Upper lobe of left lung (tissue), 6 donors: ENCODE data around the gene ZMYND8. TPM values are rescaled to one million over a fixed set of nuclear protein-coding genes. Genes with fewer than 3 reads are reported as not detected.

Source experiments
- ATAC-seq, 2 donors: fragments of 200-7000 bp; cut with Tn5 transposase; one replicate each; pipeline ENCODE4 v1.9.1; 2022; ENCODE audit warnings: mild to moderate bottlenecking in 2 of 2, moderate library complexity in 2 of 2; ENCODE audit not compliant: low FRiP score in 2 of 2
- DNase-seq, 2 donors: peaks; one replicate each; pipeline ENCODE4 v3.0.0-alpha.2; 2019 to 2020
- H3K27ac ChIP-seq, 4 donors: fragments of 200-600 bp; sonication (generic); one replicate each; pipeline ENCODE4 v1.5.1; 2016 to 2019
- H3K27me3 ChIP-seq, 4 donors: fragments of 200-600 bp; sonication (generic); one replicate each; pipeline ENCODE4 v1.5.1; 2017 to 2019
- H3K36me3 ChIP-seq, 4 donors: fragments of 200-600 bp; sonication (generic); one replicate each; pipeline ENCODE4 v1.5.1; 2016 to 2019
- H3K4me1 ChIP-seq, 4 donors: fragments of 200-600 bp; sonication (generic); one replicate each; pipeline ENCODE4 v1.5.1; 2018 to 2019
- H3K4me3 ChIP-seq, 4 donors: fragments of 200-600 bp; sonication (generic); one replicate each; pipeline ENCODE4 v1.5.1; 2017 to 2019; ENCODE audit warnings: mild to moderate bottlenecking in 2 of 4, moderate library complexity in 1 of 4
- H3K9me3 ChIP-seq, 4 donors: fragments of 200-600 bp; sonication (generic); one replicate each; pipeline ENCODE4 v1.5.1; 2018 to 2019
- CTCF ChIP-seq, 6 experiments: fragments of 450-650 bp in 4 of 6; fragments of 200-600 bp in 2 of 6; sonication (generic) in 2 of 6; IDR thresholded peaks; one replicate each; pipeline ENCODE4 v1.5.1; 2016 to 2019; ENCODE audit warnings: antibody characterized with exemption in 6 of 6
- EP300 ChIP-seq, 4 donors: sonication (generic); formaldehyde crosslinking; IDR thresholded peaks; one replicate each; pipeline ENCODE4 v1.5.1; 2017; ENCODE audit warnings: antibody characterized with exemption in 4 of 4, control low read depth in 2 of 4
- POLR2A ChIP-seq, 4 donors: fragments of 450-650 bp; IDR thresholded peaks; one replicate each; pipeline ENCODE4 v1.5.1; 2016 to 2017; ENCODE audit warnings: antibody characterized with exemption in 4 of 4, mild to moderate bottlenecking in 2 of 4
- POLR2AphosphoS5 ChIP-seq, 2 donors: sonication (generic); formaldehyde crosslinking; IDR thresholded peaks; one replicate each; pipeline ENCODE4 v1.5.1; 2017; ENCODE audit warnings: antibody characterized with exemption in 2 of 2
- WGBS, 2 donors: methylation state at CpG; one replicate each; pipeline ENCODE4 v1.1.5; 2017 to 2018; 5-methylcytosine and 5-hydroxymethylcytosine counted together
- total RNA-seq, 6 donors: library from RNA; depleted of rRNA in 4 of 6; stranded (reverse); fragments of >200 nt in 4 of 6; gene quantifications; one replicate each; pipeline versions ENCODE4 v1.1.0 to v1.2.1, GENCODE V29; 2016 to 2021
- donor health status: DM: no; HTN: no; CAD: no; lungs with moderate emphysema.
- donor health status: DM: no; HTN: yes; CAD: no; lungs with severe emphysema.

Gene ZMYND8
- total RNA-seq, 6 donors from 2014 or later: 24.6 to 120 (median 51.8) TPM

- H3K4me1 ChIP-seq: peaks cover 28 to 56% (median 44%) of the 10 kb centered on the region in 4 donors
- peaks cover 0 to 27% (median 9%) of the 10 kb centered on the region in 4 donors for H3K36me3 ChIP-seq
- H3K4me3 ChIP-seq: no peak overlapping the region
- peak overlapping the region; percentile 24 to 99 (median 54) for H3K27ac ChIP-seq
- H3K9me3 ChIP-seq: no peaks in the 10 kb centered on the region
- DNase-seq (no peak), ATAC-seq (no peak)
- TF ChIP-seq CTCF (IDR thresholded peaks at IDR 0.05): no peak
- no peak for TF ChIP-seq POLR2A (IDR thresholded peaks at IDR 0.05)
- no peaks in the 10 kb centered on the region for H3K27me3 ChIP-seq
- WGBS, 2 donors: 94 to 97% methylated on average over 11 of the region's 11 CpGs
Measured at GRCh38 chr20:47311967-47312681, 44.4 kb downstream of the ZMYND8 start.

GRCh38 chr20:47311211-47311610 lies 45.3 kb downstream of the ZMYND8 start:
- H3K4me1 ChIP-seq: peaks cover 19 to 47% (median 35%) of the 10 kb centered on the region in 4 donors
- no peak for ATAC-seq
- TF ChIP-seq POLR2A (IDR thresholded peaks at IDR 0.05) (no peak), EP300 (IDR thresholded peaks at IDR 0.05) (no peak), POLR2AphosphoS5 (IDR thresholded peaks at IDR 0.05) (no peak), CTCF (IDR thresholded peaks at IDR 0.05) (no peak)
- 90 to 91% methylated on average over 5 of the region's 5 CpGs for WGBS, 2 donors
- no peak overlapping the region for H3K4me3 ChIP-seq
- no peak for DNase-seq
- H3K9me3 ChIP-seq: no peaks in the 10 kb centered on the region
- H3K36me3 ChIP-seq: peaks cover 0 to 33% (median 12%) of the 10 kb centered on the region in 4 donors
- no peaks in the 10 kb centered on the region for H3K27me3 ChIP-seq
- peak overlapping the region in 2 of 4 donors; percentile 7 to 71 for H3K27ac ChIP-seq

GRCh38 chr20:47310729-47311128 lies 45.8 kb downstream of the ZMYND8 start:
- peaks cover 14 to 42% (median 30%) of the 10 kb centered on the region in 4 donors for H3K4me1 ChIP-seq
- 78 to 84% methylated on average over 8 of the region's 8 CpGs for WGBS, 2 donors
- peaks cover 0 to 38% (median 16%) of the 10 kb centered on the region in 4 donors for H3K36me3 ChIP-seq

GRCh38 chr20:47309806-47310426 lies 46.6 kb downstream of the ZMYND8 start:
- ATAC-seq (no peak), DNase-seq (no peak)
- peak overlapping the region in 3 of 4 donors; percentile 50 to 71 (median 57) for H3K27ac ChIP-seq
- no peaks in the 10 kb centered on the region for H3K27me3 ChIP-seq
- no peaks in the 10 kb centered on the region for H3K9me3 ChIP-seq
- H3K4me1 ChIP-seq: peaks cover 6 to 34% (median 23%) of the 10 kb centered on the region in 4 donors
- TF ChIP-seq CTCF (IDR thresholded peaks at IDR 0.05) (no peak), POLR2A (IDR thresholded peaks at IDR 0.05) (no peak), POLR2AphosphoS5 (IDR thresholded peaks at IDR 0.05) (no peak), EP300 (IDR thresholded peaks at IDR 0.05) (no peak)
- peaks cover 0 to 46% (median 19%) of the 10 kb centered on the region in 4 donors for H3K36me3 ChIP-seq
- 72 to 75% methylated on average over 11 of the region's 11 CpGs for WGBS, 2 donors
- H3K4me3 ChIP-seq: no peak overlapping the region

More at GRCh38 chr20:47310729-47311128, 45.8 kb downstream of the ZMYND8 start:
- H3K27ac ChIP-seq: peak overlapping the region in 2 of 4 donors; percentile 57 to 71
- DNase-seq: no peak
- no peak for TF ChIP-seq POLR2AphosphoS5 (IDR thresholded peaks at IDR 0.05)
- TF ChIP-seq EP300 (IDR thresholded peaks at IDR 0.05): no peak
- no peak for TF ChIP-seq POLR2A (IDR thresholded peaks at IDR 0.05)
- TF ChIP-seq CTCF (IDR thresholded peaks at IDR 0.05): no peak
- H3K4me3 ChIP-seq: no peak overlapping the region
- no peaks in the 10 kb centered on the region for H3K9me3 ChIP-seq
- H3K27me3 ChIP-seq: no peaks in the 10 kb centered on the region
- ATAC-seq: no peak
